GM19372 (cell line): ENCODE data around the gene COL10A1.
A peak's percentile ranks its signal among the peaks of the same experiment; 100 is the strongest.

Experiments used
- ATAC-seq: cut with Tn5 transposase; IDR thresholded peaks from one replicate; pipeline ENCODE4 v1.9.1; 2021; ENCODE audit warnings: mild to moderate bottlenecking, low read depth, moderate library complexity; ENCODE audit not compliant: unreplicated experiment

The COL10A1 gene

DNA sequence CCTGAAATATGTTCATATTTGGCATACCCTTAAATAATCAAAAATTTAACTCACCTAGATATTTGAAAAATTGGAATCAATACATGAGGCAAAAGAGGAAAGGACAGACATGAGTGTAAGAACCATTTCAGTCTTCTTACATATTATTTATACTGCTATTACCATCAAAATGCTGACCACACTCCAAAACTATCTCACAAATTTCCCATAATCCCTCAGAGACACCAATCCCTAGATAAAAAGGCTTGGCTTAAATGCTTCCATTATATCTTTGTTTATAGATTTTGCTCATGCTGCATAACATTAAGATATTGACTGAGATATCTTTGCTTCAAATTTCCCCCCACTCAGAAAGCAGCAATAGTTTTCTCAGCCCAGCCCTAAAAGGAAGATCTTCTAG lies 37.0 kb downstream of the COL10A1 start:
- ATAC-seq, result no peak

DNA sequence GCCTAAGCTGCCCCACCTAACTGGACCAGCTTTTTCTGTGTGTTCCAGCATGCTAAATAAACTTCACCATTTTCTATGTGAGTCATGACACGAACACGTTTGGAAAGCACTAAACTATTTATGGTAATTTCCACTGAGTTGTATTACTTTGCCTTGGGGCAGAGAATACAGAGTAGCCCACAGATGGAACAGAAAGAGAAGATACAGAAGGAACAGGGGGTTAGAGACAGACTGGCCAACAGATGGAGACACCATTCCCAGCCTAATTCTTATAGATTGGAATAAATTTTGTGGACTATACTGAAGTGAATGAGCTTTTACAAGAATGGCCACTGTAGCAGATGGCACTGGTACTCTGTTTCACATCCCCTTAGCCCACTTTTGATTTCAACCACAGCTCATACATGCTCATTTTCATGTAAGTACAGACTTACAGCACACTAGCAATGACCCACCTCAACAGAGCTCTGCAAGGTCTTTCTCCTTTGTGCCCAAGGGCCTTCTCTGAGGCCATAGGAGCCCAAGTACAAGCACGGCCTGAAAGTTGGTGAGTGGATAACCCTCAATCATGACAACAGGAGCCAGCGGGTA lies 38.4 kb downstream of the COL10A1 start:
- ATAC-seq, result peak; percentile 92

DNA sequence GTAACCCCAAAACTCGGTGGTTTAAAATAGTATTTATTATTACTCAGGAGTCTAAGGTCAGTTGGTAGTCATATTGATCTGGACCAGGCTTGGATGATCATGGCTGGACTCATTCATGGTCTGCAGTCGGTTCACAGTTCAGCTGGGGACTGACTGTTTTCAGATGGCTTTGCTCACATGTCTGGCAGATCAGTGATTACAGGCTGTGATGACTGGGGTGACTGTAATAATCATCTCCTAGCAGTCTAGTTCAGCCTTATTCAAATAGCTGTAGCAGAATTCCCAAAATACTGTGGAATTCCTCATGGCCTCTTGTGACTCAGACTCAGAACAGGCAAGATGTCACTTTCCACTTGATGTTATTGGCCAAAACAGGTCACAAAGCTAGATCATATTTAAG lies 41.6 kb downstream of the COL10A1 start:
- ATAC-seq, result no peak

DNA sequence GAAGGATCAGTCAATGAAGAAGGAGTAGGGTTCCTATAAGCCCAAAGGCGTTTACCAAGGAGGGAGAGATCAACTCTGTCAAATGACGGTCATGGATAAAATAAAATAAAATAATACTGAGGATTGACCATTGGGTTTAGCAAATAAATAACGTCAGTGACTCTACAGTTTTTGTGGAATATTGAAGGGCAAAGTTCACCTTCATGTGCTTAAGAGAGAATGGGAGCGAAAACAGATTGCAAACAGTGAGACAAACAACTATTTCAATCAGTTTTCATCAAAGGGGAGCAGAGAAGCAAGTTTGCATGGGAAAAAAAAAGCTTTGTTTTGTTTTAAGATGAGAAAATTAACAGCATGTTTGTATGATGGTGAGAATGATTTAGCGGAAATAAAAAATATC lies 42.9 kb downstream of the COL10A1 start:
- no peak for ATAC-seq

DNA sequence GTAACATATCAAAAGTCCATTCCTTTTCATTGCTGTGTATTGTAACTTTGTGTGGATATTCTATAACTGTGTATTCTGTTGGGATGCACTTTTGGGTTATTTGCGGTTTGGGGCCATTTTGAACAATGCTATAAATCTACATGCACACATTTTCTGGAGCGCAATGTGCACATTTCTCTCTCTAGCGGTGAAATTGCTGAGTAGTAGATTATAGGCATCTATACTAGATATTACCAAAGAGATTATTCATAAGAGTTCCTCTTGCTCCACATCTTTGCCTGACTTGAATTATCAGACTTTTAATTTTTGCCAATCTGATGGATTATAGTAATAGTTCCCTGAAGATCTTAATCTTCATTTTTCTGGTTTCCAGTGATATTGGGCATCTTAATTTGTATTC lies 47.0 kb downstream of the COL10A1 start:
- no peak for ATAC-seq

DNA sequence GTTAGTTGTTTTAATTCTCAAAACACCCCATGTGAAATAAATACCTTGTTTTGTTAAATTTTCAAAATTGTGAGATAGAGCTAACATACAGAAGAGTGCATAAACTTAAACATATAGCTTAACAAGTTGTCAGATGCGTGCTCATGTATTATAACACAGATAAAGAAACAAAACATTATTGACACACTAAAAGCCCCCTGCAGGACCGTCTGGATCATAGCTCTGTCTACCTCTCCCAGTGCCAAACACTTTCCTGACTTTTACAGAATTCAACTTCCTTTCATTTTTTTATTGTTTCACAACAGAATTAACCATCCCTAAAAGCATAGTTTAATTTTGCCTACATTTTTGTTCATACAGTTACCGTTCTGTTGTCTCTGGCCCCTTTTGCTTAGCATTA lies 47.4 kb downstream of the COL10A1 start:
- ATAC-seq, result no peak

DNA sequence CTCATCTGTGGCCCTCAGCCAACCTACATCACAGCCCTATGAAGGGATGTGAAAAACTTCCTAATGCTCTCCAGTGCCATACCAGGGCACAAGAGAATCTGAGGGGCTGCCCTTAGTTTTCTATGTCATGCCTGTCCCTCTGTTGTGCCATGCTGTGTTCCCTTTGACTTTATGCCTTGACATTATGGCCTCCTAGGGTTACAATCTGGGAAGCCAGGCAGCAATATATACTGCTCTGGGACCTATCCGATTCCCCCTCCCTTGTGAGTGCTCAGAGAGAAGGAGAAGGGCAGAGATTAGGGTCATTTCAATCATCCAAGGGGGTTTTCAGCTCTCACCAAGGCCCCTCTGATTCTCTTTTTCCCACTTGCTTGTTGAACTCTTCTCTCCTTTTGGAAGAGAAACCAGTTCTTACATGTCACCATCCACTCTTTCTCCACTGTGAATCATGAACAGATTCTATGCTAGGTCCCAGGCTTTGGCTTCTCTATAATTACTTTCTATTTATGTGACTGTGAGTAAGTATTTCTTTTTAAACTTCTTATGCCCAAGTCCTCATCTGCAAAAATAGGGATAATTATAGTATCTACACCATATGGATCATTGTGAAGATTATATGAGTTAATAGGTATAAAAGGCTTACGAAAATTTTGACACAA lies 51.1 kb downstream of the COL10A1 start:
- no peak for ATAC-seq

DNA sequence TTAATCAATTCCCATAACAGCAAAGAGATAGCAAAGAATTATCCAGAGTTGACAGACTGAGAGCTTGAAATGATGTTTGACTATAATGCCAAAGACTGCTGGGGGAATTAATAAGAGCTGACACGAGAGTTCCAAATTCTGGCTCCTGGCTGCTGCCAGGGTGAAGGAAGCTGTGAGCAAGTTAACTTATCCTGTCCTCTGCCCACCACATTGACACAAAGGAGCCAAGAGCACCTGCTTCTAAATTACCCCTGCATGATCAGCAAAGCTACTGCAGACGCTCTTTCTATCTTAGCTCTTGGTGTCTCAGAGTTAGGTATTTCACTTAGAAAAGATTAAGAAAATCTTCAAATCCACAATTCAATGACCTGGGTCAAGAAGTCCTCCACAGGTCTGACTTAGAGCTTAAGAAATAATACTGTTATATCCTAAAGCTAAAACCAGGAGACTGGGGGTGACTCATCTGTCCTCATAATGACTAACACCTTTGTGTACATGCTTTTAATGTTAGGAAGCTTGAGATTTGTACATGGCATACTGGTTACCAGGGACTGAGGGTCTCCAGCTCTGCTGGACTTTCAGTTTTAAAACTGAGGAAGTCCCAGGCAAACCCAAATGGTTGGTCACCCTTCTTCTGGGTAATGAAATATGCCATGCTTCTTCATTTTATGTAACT lies 52.0 kb downstream of the COL10A1 start:
- no peak for ATAC-seq

DNA sequence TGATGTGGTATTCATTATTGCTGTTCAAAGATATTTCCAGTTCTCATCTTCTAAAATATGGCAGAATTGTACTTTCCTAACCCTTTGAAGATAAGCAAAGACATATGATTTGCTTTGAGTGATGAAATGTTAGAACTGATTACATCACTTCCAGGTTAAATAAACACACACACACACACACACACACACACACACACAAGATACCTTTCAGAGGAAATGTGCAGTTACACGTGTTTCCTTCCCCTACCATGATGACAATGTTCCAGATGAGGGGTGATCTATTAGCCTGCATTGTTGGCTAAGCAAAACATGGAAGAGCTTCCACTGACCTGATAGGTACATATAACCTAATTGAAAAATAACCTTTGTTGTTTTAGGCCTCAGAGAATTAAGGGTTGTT lies 53.6 kb downstream of the COL10A1 start:
- no peak for ATAC-seq

DNA sequence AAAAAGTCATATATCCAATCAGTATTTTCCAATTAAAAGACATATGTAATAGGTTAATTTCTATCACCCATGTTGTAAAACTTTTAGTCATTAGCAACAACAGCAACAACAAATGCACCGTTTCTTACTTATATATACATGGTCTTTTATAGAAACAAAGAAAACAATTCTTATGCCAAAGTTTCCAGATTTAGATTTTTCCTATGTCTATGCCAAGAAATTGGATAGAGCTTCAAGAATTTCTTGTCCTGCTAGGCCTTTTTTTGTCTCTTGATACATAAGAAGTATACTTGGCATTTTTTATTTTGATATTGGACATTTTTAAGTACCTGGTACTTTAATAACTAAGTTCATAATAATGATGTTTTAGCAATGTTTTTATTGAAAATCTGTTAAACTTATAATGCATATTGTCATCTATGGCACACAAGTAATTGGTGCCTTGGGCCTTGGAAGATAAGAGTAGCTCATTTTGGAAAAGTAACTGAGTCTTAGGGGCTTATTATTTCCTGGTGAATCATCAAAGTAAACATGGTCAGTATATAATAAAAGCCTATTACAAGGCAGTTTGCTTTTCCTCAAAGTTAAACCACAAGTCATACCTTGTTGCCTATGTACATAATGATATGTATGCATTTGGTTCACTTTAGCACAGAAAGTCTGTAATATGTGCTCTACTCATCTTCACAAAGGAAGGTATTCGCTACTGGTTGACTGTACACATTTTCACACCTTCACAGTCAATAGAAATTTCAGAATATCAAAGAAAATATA lies 55.1 kb downstream of the COL10A1 start:
- no peak for ATAC-seq

DNA sequence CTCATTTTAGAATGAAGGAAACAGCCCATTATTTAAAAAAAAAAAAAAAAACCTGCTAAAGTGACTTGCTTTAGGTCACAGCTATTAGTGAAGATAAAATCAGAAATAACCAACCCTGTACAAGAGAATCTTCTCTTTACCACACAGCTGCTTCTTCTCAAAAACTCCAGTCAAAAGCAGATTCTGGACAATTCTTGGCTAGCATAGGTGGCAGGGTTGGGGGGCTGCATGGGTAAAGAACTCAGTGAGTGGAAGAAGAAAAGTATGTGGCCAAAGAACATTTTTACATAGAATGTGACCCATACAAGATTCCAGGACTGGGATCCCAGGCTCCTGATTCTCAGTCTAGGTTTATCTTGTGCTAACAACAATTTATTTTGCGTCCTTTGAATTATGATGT lies 55.8 kb downstream of the COL10A1 start:
- ATAC-seq, result no peak
